ENCODE measurements around the gene RANBP17.
"Not testable (repeated sequence)": the region's sequence is repeated elsewhere in the genome, so short reads cannot be mapped to it uniquely, and the experiment has no call there.

RANBP17 gene

GRCh38 chr5:170935534-170936218 lies 73.9 kb downstream of the RANBP17 start:
- DNase-seq (ENCODE audit: low read depth); H3K4me3 ChIP-seq (ENCODE audit: low read depth, low read length): not testable (repeated sequence)

DNA sequence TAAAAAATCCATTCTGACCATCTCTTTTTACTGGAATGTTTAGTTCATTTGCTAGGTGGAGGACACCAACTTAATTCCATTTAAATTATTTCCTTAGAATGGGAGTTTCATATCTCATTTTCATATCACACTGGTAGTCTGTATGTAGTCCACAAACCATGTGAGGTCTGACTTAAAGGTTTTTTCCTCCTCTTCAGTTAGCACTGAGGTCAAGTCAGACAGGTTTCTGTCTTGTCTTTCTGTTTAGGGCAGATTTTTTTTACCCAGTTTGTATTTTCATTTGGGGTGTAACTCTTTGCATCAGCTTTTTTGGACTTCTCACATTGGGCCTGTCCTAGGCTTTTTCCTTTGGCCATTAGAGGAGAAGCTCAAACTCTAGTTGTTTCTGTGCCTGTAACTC lies 75.3 kb downstream of the RANBP17 start:
- H3K4me3 ChIP-seq (ENCODE audit: low read depth, low read length): no peak overlapping the region
- no peak for DNase-seq (ENCODE audit: low read depth)

- no peak overlapping the region for H3K4me3 ChIP-seq (ENCODE audit: low read depth, low read length)
- DNase-seq (ENCODE audit: low read depth): no peak
Measured at GRCh38 chr5:170937914-170938313, 76.1 kb downstream of the RANBP17 start.

DNA sequence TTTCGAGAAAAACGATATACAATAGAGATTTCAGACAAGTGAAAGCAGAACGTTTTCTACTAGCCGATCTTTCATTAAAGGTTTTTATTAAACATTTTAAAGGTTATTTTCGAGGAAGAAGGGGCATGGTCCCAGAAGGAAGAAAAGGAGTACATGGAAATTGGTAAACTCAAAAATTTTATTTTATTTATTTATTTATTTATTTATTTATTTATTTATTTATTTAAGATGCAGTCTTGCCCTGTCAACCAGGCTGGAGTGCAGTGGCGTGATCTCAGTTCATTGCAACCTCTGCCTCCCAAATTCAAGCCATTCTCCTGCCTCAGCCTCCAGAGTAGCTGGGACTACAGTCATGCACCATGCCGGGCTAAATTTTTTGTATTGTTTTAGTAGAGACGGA lies 77.4 kb downstream of the RANBP17 start:
- DNase-seq (ENCODE audit: low read depth): no peak
- H3K4me3 ChIP-seq (ENCODE audit: low read depth, low read length): no peak overlapping the region

DNA sequence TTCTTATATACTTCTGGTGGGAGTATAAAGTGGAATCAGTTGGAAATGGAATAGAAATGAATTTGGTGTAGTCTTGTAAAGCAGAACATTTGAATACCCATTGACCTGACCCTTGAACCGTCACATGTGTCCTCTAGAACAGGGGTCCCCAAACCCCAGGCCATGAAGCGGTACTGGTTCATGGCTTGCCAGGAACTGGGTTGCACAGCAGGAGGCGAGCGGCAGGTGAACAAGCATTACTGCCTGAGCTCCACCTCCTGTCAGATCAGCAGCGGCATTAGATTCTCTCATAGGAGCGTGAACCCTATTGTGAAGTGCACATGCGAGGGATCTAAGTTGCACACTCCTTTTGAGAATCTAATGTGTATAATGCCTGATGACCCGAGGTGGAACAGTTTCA lies 80.0 kb downstream of the RANBP17 start:
- H3K4me3 ChIP-seq (ENCODE audit: low read depth, low read length): no peak overlapping the region
- no peak for DNase-seq (ENCODE audit: low read depth)

- DNase-seq (ENCODE audit: low read depth): no peak
- H3K4me3 ChIP-seq (ENCODE audit: low read depth, low read length): no peak overlapping the region
Measured at GRCh38 chr5:170945275-170945674, 83.5 kb downstream of the RANBP17 start.

GRCh38 chr5:170960567-170960966 lies 98.7 kb downstream of the RANBP17 start:
- no peak overlapping the region for H3K4me3 ChIP-seq (ENCODE audit: low read depth, low read length)
- DNase-seq (ENCODE audit: low read depth): no peak

DNA sequence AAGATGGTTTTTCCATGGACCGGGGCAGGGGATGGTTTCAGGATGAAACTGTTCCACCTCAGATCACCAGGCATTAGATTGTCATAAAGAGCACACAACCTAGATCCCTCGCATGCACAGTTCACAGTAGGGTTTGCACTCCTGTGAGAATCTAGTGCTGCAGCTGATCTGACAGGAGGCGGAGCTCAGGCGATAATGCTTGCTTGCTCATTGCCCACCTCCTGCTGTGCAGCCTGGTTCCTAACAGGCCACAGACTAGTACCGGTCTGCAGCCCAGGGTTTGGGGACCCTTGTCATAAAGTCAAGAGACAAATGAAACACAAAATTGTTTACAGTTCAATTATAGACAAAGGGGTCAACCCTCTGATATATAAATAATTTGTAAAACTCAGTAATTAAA lies 101.7 kb downstream of the RANBP17 start:
- DNase-seq (ENCODE audit: low read depth): no peak

GRCh38 chr5:170974461-170974860 lies 112.6 kb downstream of the RANBP17 start:
- no peak overlapping the region for H3K4me3 ChIP-seq (ENCODE audit: low read depth, low read length)
- no peak for DNase-seq (ENCODE audit: low read depth)

More for the DNA sequence above, 101.7 kb downstream of the RANBP17 start:
- H3K4me3 ChIP-seq (ENCODE audit: low read depth, low read length): no peak overlapping the region

DNA sequence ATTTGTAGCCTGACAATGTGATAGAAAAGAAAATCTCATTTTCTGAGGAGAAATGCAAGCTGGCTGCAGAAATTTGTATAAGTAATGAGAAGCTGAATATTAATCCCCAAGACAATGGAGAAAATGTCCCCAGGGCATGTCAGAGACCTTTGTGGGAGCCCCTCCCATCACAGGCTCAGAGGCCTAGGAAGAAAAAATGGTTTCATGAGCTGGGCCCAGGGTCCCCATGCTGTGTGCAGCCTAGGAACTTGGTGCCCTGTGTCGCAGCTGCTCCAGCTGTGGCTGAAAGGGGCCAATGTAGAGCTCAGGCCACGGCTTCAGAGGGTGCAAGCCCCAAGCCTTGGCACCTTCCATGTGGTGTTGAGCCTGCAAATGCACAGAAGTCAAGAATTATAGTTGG lies 118.4 kb downstream of the RANBP17 start:
- not testable (repeated sequence) for H3K4me3 ChIP-seq (ENCODE audit: low read depth, low read length); DNase-seq (ENCODE audit: low read depth)

DNA sequence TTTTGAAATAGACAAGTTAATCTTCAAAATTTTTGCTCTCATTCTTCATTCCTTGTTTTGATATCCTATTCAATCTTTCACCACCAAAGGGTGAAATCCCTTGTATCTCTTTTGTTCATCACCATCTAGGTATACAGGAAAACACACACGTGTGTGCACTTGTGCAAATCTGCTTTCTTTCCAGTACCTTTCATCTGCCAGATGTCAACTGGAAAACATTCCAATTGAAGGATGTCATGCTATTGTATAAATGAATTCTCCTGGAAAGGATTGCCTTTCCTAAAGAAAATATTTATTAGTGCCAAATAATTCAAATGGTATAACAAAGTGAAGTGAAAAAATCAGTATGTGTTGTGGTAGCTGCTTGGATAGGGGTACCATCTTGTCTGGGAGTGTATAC lies 123.7 kb downstream of the RANBP17 start:
- DNase-seq (ENCODE audit: low read depth): no peak
- H3K4me3 ChIP-seq (ENCODE audit: low read depth, low read length): no peak overlapping the region

- DNase-seq (ENCODE audit: low read depth): peak; percentile 1
- no peak overlapping the region for H3K4me3 ChIP-seq (ENCODE audit: low read depth, low read length)
Measured at GRCh38 chr5:170986598-170986997, 124.8 kb downstream of the RANBP17 start.

DNA sequence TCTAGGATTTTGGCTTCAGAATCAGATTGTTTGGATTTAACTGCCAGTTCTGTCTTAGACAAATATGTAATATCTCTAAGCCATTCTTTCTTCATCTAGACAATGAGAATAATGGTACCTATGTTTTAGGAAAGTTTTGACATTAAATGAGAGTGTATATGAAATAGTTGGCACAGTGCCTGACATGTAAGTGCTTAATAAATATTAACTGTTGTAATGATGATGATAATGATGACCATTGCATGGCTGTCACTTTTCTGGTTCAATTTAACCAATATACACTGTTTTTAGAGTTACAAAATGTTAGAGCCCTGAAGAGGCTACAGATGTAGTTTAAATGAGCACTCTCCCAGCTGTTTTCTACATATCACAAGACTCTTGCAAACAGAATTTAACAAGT lies 131.7 kb downstream of the RANBP17 start:
- no peak for DNase-seq (ENCODE audit: low read depth)
- no peak overlapping the region for H3K4me3 ChIP-seq (ENCODE audit: low read depth, low read length)

DNA sequence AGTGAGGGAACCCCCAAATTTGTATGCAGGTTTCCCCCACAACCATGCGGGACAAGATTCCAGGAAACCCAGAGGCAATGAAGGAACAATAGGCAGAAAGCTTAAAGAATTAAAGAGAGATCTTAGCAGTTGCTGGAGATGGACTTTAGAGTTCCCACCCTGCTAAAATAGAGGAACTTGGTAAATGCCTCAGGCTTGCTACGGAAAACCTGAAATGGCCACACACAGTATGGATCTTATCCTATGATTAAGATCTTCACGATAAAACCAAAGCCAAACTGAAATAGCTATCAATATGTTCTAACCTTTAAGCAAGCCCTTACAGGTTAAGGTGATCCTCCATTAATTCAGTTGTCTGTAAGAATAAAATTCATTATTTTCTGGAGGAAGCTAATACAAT lies 148.3 kb downstream of the RANBP17 start:
- H3K4me3 ChIP-seq (ENCODE audit: low read depth, low read length): no peak overlapping the region
- DNase-seq (ENCODE audit: low read depth): no peak

- DNase-seq (ENCODE audit: low read depth): no peak
- H3K4me3 ChIP-seq (ENCODE audit: low read depth, low read length): no peak overlapping the region
Measured at GRCh38 chr5:171010816-171011215, 149.0 kb downstream of the RANBP17 start.

- no peak overlapping the region for H3K4me3 ChIP-seq (ENCODE audit: low read depth, low read length)
- no peak for DNase-seq (ENCODE audit: low read depth)
Measured at GRCh38 chr5:171023508-171023907, 161.7 kb downstream of the RANBP17 start.

DNA sequence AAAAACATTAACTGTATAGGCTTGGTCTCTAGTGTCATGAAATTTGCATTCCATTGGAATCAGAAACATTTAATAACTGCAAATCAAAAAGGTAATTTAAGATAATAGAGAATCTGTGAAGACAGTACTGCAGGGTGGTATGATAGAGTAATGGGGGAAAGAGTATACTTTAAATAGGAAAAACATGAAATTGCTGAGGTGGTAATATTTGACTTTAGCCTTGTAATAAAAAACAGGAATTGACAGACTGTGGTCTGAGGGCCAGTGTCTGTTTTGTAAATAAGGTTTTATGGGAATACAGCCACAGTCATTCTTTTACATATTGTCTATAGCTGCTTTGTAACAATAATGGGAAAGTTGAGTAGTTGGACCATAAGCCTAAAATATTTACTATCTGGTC lies 162.3 kb downstream of the RANBP17 start:
- no peak for DNase-seq (ENCODE audit: low read depth)
- H3K4me3 ChIP-seq (ENCODE audit: low read depth, low read length): no peak overlapping the region

DNA sequence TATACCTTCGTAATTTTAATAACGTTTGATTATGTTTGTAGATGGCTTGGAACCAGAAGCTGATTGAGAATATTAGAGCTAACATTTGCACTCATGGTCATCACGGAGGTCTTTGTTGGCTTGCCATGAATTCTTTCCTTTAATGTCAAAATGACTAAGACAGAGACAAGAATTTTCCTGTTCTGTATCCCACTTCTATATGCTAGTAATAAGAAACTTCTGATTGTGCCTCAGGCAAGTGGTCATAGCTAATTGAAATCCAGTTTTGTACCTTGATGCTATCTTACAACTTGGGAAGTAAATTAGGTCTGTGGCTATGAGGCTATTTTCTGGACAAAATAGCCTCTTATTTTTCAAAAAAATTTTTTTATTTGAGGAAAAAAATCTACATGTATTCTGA lies 167.6 kb downstream of the RANBP17 start:
- H3K4me3 ChIP-seq (ENCODE audit: low read depth, low read length): no peak overlapping the region
- DNase-seq (ENCODE audit: low read depth): no peak

- no peak overlapping the region for H3K4me3 ChIP-seq (ENCODE audit: low read depth, low read length)
- no peak for DNase-seq (ENCODE audit: low read depth)
Measured at GRCh38 chr5:171031977-171032376, 170.2 kb downstream of the RANBP17 start.

DNA sequence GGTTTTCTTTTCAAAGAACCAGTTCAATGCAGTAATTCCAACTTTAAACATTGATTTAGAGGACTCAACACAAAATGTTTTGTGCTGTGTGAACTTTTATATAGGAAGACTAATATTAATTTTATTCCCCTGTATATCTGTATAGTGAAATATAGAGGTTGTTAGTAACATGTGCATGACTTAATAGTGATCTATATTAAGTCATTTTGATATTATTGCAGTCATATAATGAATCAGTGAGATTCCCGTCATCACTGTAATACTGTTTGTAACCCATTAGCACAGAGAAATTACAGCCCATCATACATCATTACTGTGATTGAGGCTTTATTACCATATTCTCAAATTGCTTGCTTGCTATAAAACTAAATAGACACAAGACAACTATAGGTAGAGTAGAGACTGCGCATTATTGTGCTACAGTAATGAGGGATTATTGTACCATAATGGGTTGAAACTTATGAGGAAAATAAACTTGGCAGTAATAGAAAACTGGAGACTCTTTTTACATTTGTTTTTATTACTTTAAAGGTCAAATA lies 170.7 kb downstream of the RANBP17 start:
- DNase-seq (ENCODE audit: low read depth): no peak
- no peak overlapping the region for H3K4me3 ChIP-seq (ENCODE audit: low read depth, low read length)

DNA sequence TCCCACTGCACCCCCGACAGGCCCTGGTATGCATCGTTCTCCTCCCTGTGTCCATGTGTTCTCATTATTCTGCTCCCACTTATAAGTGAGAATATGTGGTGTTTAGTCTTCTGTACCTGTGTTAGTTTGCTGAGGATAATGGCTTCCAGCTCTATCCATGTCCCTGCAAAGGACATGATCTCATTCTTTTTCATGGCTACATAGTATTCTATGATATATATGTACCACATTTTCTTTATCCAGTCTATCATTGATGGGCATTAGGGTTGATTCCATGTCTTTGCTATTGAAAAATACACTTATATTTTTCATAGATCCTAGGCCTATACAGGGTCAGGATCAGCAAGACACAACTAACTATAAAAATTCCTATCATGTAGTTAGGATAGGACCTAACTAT lies 180.1 kb downstream of the RANBP17 start:
- not testable (repeated sequence) for H3K4me3 ChIP-seq (ENCODE audit: low read depth, low read length); DNase-seq (ENCODE audit: low read depth)

GRCh38 chr5:171050916-171051315 lies 189.1 kb downstream of the RANBP17 start:
- no peak for DNase-seq (ENCODE audit: low read depth)
- H3K4me3 ChIP-seq (ENCODE audit: low read depth, low read length): no peak overlapping the region

Measured in skeletal muscle cell (primary cell).